ENCODE results near the gene JMJD1C.

JMJD1C gene

GRCh38 chr10:63477927-63478326 lies 12.2 kb upstream of the JMJD1C start:
- no peak for DNase-seq

GRCh38 chr10:63474488-63474887 lies 8.7 kb upstream of the JMJD1C start:
- no peak for DNase-seq

GRCh38 chr10:63470928-63471327 lies 5.2 kb upstream of the JMJD1C start:
- no peak for DNase-seq

GRCh38 chr10:63468947-63469346 lies 3.2 kb upstream of the JMJD1C start:
- no peak for DNase-seq

GRCh38 chr10:63467841-63468240 lies 2.1 kb upstream of the JMJD1C start:
- DNase-seq = no peak

GRCh38 chr10:63466144-63466935 lies 563 bp upstream of the JMJD1C start:
- DNase-seq = no peak

GRCh38 chr10:63464402-63465292 lies 1.1 kb downstream of the JMJD1C start:
- DNase-seq = no peak

GRCh38 chr10:63462442-63462841 lies 3.3 kb downstream of the JMJD1C start:
- DNase-seq = no peak

- DNase-seq = no peak
Measured at GRCh38 chr10:63458177-63458576, 7.6 kb downstream of the JMJD1C start.

GRCh38 chr10:63457594-63457993 lies 8.2 kb downstream of the JMJD1C start:
- DNase-seq = no peak

GRCh38 chr10:63456437-63457210 lies 9.2 kb downstream of the JMJD1C start:
- no peak for DNase-seq

- DNase-seq = no peak
Measured at GRCh38 chr10:63455507-63455906, 10.3 kb downstream of the JMJD1C start.

GRCh38 chr10:63454631-63455030 lies 11.1 kb downstream of the JMJD1C start:
- DNase-seq = no peak

GRCh38 chr10:63452524-63452923 lies 13.3 kb downstream of the JMJD1C start:
- no peak for DNase-seq

- DNase-seq = no peak
Measured at GRCh38 chr10:63446716-63447440, 18.9 kb downstream of the JMJD1C start.

GRCh38 chr10:63441404-63441803 lies 24.4 kb downstream of the JMJD1C start:
- DNase-seq = no peak

GRCh38 chr10:63439607-63440006 lies 26.2 kb downstream of the JMJD1C start:
- no peak for DNase-seq

GRCh38 chr10:63438506-63439498 lies 27.0 kb downstream of the JMJD1C start:
- DNase-seq = no peak

GRCh38 chr10:63437116-63437949 lies 28.4 kb downstream of the JMJD1C start:
- DNase-seq = no peak

- DNase-seq = no peak
Measured at GRCh38 chr10:63436225-63436624, 29.6 kb downstream of the JMJD1C start.
